ENCODE data around the gene ALG12.

ALG12 gene

GRCh38 chr22:49957826-49958365 is 39.7 kb upstream of the ALG12 start:
- DNase-seq: no peak

- no peak for DNase-seq
Observed at GRCh38 chr22:49956914-49957825, 38.9 kb upstream of the ALG12 start.

- no peak for DNase-seq
Observed at GRCh38 chr22:49956418-49956770, 38.2 kb upstream of the ALG12 start.

- DNase-seq: no peak
Observed at GRCh38 chr22:49955581-49956417, 37.6 kb upstream of the ALG12 start.

- no peak for DNase-seq
Observed at GRCh38 chr22:49954991-49955580, 36.8 kb upstream of the ALG12 start.

- no peak for DNase-seq
Observed at GRCh38 chr22:49954354-49954753, 36.1 kb upstream of the ALG12 start.

- no peak for DNase-seq
Observed at GRCh38 chr22:49953680-49954344, 35.6 kb upstream of the ALG12 start.

GRCh38 chr22:49953027-49953679 is 34.9 kb upstream of the ALG12 start:
- no peak for DNase-seq

GRCh38 chr22:49951986-49952896 is 34.0 kb upstream of the ALG12 start:
- no peak for DNase-seq

- no peak for DNase-seq
Observed at GRCh38 chr22:49951678-49951985, 33.4 kb upstream of the ALG12 start.

GRCh38 chr22:49951000-49951677 is 32.9 kb upstream of the ALG12 start:
- DNase-seq: peak; percentile 12

GRCh38 chr22:49950396-49950994 is 32.3 kb upstream of the ALG12 start:
- DNase-seq: no peak

GRCh38 chr22:49949914-49950292 is 31.7 kb upstream of the ALG12 start:
- DNase-seq: no peak

GRCh38 chr22:49948958-49949913 is 31.0 kb upstream of the ALG12 start:
- DNase-seq: no peak

- no peak for DNase-seq
Observed at GRCh38 chr22:49948116-49948957, 30.1 kb upstream of the ALG12 start.

GRCh38 chr22:49947296-49947622 is 29.0 kb upstream of the ALG12 start:
- DNase-seq: no peak

- DNase-seq: no peak
Observed at GRCh38 chr22:49946612-49947295, 28.5 kb upstream of the ALG12 start.

Data from NCI-H1105 treated with DMSO at 0.1 percent for 48 hours (cell line).